Astrocyte of the hippocampus (primary cell): ENCODE data around the gene XIRP1.

ENCODE experiments used
- DNase-seq: peaks from one replicate; pipeline ENCODE4 v3.0.0; 2011; ENCODE audit warnings: low read depth, low spot score

The XIRP1 gene

DNA sequence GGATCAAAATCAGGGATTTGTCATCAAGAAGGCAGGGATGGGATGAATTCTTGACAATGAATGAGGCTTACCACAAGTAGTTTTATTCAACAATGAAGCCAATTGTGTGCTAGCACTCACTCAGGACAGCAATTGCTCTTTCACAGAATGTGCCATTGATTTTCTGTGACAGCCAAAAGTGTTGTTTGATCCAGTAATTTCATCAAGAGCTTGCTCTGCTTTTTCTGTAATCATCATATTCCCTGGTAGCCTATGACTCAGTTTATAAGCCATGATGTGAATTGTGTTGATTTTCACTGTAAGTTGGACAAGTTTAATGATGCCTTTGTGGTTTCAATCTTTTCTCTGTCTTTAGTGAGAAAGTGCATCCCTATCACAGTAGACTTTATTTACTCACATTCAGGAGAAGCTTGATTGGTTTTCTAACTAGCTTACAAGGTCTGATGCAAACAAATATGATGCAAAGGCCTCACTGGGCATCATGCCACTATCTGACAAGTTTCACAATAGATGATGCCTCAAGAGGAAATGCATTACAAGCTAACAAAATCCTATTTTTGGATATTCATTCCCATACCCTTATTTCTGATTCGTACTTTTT, 25.4 kb downstream of the XIRP1 start:
- DNase-seq = peak; percentile 69

DNA sequence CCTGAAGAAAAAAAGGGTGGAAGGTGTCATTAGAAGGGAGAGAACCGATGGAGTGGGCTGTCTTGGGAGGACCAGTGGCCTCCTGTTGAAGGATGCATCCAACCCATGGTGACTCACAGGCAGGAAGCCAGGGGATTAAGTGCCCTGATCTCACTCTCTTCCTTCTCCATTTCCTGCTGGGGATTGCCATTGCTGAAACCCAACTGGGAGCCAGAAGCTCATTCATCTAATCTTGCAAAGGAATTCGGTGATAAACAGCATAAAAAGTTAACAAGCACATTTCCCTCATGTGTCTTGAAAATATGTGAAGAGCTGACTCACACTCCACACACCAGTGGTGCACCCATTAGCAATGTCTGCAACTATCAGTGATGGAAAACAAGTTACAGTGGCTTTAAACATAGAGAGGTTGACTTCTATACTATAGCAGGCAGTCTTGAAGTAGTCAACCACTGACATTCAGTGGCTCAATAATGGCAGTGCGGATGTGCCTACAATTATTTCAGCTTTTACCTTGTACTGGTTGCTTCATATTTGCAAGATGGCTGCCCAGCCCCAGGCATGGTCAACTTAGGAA, 26.2 kb downstream of the XIRP1 start:
- DNase-seq = peak; percentile 84

DNA sequence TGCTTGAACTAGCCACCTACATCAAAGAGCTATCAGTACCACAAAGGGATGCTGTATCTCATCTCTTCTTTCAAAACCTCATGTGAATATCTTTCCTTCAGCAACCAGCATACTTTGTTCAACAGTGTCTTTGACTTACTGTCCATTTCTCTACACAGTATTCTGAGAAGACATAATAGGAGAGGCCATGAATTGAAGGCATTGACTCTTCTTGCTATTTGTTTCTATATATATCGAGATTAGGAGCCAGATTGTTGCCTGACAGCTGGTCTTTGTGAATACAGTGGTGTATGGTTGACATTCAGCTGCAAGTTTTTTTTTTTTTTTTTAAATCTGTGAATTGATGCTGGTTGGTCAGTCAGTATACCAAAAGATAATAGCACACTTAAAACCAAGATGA, 26.9 kb downstream of the XIRP1 start:
- DNase-seq = no peak

GRCh38 chr3:39164414-39164813, 28.0 kb downstream of the XIRP1 start:
- DNase-seq = no peak

GRCh38 chr3:39158148-39158715, 34.2 kb downstream of the XIRP1 start:
- no peak for DNase-seq

DNA sequence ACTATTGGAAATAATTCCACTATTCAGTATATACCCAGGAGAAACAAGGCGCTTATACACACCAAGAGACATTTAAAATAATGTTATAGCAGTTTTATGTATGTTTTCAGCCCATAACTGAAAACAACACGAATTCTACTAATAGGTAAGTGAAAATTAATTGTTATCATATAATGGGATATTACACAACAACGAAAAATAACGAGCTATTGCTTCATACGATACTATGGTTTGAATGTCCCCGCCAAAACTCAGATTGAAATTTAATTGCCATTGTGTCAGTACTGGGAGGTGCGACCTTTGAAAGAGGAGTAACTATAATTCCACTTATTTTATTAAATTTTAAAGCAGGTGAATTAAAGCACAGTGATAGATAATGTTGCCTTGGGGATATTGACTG, 35.0 kb downstream of the XIRP1 start:
- no peak for DNase-seq

- no peak for DNase-seq
Observed at GRCh38 chr3:39156421-39156820, 36.0 kb downstream of the XIRP1 start.

DNA sequence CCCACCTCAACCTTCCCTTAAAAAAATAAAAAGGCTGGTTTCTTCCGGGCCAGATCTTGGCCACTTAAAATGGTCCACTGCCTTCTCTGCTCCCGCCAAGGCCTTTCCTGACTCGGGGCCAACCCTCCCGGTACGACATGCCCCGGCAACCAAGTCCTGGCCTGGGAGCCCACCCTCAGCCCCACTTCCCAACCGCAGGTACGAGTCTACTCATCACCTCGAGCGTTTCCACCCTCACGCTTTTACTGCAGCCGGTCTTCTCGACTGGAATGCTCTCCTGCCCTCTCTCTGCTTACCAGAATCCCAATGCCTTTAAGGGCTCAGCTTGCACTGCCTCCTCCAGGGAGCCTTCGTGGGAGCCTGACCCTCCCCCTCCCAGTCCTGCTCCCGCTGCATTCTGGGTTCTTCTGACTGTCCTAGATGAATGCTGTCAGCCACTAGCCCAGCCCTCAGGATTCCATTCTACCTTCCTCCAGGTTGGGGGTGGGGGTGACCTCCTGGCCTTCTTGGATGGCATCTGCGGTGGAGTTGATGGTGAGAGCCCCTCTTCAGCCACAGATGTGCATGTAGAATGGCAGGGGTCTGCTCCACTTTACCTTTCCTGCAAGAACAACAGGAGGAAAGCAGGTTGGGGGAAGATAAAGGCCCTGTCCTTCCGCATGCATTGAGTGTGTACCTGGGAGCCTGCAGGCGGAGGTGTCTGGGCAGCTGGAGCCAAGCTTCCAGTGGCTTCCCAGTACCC, 37.9 kb downstream of the XIRP1 start:
- no peak for DNase-seq

- no peak for DNase-seq
Observed at GRCh38 chr3:39153977-39154279, 38.5 kb downstream of the XIRP1 start.

- peak; percentile 99 for DNase-seq
Observed at GRCh38 chr3:39150803-39151631, 41.4 kb downstream of the XIRP1 start.

- DNase-seq = no peak
Observed at GRCh38 chr3:39150148-39150802, 42.1 kb downstream of the XIRP1 start.

- DNase-seq = no peak
Observed at GRCh38 chr3:39149498-39150147, 42.8 kb downstream of the XIRP1 start.

- DNase-seq = no peak
Observed at GRCh38 chr3:39149059-39149455, 43.3 kb downstream of the XIRP1 start.

DNA sequence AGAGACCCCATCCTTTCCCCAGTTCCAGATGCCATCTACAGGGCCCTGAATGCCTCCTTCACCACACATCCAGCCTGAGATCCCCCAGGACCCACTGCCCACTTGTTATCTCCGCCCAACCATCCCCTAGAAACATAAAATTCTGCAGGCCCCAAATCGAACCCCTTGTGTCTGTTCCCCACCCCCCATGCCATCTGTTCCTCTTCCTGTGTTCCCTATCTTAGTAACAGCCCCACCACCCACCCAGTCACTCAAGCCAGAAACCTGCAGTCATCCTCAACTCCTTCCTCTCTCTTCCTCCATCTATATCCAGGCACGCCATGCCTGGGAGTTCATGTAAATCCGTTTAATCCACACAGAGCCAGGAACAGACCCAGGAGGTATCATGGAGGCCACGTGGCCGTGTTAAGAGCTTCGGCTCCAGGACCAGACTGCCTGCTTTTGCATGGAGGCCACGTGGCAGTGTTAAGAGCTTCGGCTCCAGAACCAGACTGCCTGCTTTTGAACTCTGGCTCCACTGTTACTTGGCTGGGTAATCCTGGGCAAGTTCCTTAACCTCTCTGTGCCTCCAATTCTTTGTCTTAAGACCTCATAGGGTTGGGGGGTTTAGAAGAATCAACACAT, 43.8 kb downstream of the XIRP1 start:
- no peak for DNase-seq

GRCh38 chr3:39147711-39148434, 44.5 kb downstream of the XIRP1 start:
- DNase-seq = no peak

GRCh38 chr3:39146611-39147591, 45.5 kb downstream of the XIRP1 start:
- peak; percentile 96 for DNase-seq

DNA sequence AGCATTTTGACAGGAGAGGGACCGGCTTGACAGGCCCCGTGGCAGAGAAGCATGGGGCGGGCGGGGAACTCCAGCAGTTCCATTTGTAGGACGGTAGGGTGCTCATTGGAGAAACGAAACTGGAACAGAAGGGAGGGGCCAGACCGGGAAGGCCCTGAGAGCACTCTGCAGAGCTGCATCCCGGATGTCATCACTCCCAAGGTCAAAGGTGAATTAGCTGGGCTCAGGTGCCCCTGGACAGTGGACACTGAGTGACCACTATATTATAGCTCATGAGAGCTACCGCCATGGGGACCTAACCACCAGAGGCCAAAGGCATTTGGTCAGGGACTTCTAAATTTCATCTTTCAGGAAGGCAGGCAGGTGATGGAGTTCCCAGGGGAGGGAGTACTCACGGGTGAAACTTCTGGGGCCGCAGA, 46.3 kb downstream of the XIRP1 start:
- DNase-seq = no peak

- no peak for DNase-seq
Observed at GRCh38 chr3:39144748-39145380, 47.5 kb downstream of the XIRP1 start.
